Measurements from ENCODE around the gene SEL1L3.

Gene SEL1L3

GRCh38 chr4:25815586-25815985 lies 47.2 kb downstream of the SEL1L3 start:
- DNase-seq, result no peak

GRCh38 chr4:25814301-25815136 lies 48.3 kb downstream of the SEL1L3 start:
- no peak for DNase-seq

GRCh38 chr4:25813448-25814106 lies 49.2 kb downstream of the SEL1L3 start:
- DNase-seq, result no peak

- no peak for DNase-seq
These were observed 50.9 kb downstream of the SEL1L3 start for GRCh38 chr4:25811841-25812240.

GRCh38 chr4:25811374-25811690 lies 51.5 kb downstream of the SEL1L3 start:
- no peak for DNase-seq

- no peak for DNase-seq
These were observed 52.1 kb downstream of the SEL1L3 start for GRCh38 chr4:25810461-25811373.

GRCh38 chr4:25809996-25810395 lies 52.8 kb downstream of the SEL1L3 start:
- DNase-seq, result no peak

- DNase-seq, result no peak
These were observed 55.6 kb downstream of the SEL1L3 start for GRCh38 chr4:25807102-25807728.

GRCh38 chr4:25805255-25805860 lies 57.4 kb downstream of the SEL1L3 start:
- DNase-seq, result no peak

- no peak for DNase-seq
These were observed 59.0 kb downstream of the SEL1L3 start for GRCh38 chr4:25803720-25804225.

GRCh38 chr4:25801594-25801993 lies 61.2 kb downstream of the SEL1L3 start:
- no peak for DNase-seq

GRCh38 chr4:25800245-25800644 lies 62.5 kb downstream of the SEL1L3 start:
- DNase-seq, result no peak

GRCh38 chr4:25799522-25799921 lies 63.3 kb downstream of the SEL1L3 start:
- no peak for DNase-seq

GRCh38 chr4:25797136-25797535 lies 65.7 kb downstream of the SEL1L3 start:
- no peak for DNase-seq

GRCh38 chr4:25795566-25796454 lies 67.0 kb downstream of the SEL1L3 start:
- no peak for DNase-seq

GRCh38 chr4:25795091-25795490 lies 67.7 kb downstream of the SEL1L3 start:
- no peak for DNase-seq

- DNase-seq, result no peak
These were observed 69.9 kb downstream of the SEL1L3 start for GRCh38 chr4:25792876-25793275.

GRCh38 chr4:25792200-25792791 lies 70.5 kb downstream of the SEL1L3 start:
- no peak for DNase-seq

- DNase-seq, result no peak
These were observed 72.8 kb downstream of the SEL1L3 start for GRCh38 chr4:25790024-25790423.

- no peak for DNase-seq
These were observed 74.0 kb downstream of the SEL1L3 start for GRCh38 chr4:25788703-25789238.

All from activated CD8-positive, alpha-beta memory T cell treated with anti-CD3 and anti-CD28 coated beads, Interleukin-2, amount 50 U/mL, for 48 hours (primary cell).